Cardiac fibroblast (primary cell): ENCODE results near the gene PLAAT2.
"Not testable (repeated sequence)": the region's sequence is repeated elsewhere in the genome, so short reads cannot be mapped to it uniquely, and the experiment has no call there.

Experiments
- DNase-seq, 2 donors: peaks; one replicate each; pipeline versions ENCODE4 v3.0.0 to v3.0.0-alpha.2; 2010; ENCODE audit warnings: low read depth in 2 of 2
- H3K4me3 ChIP-seq, 2 donors: replicated peaks in 1 of 2; 1 replicate in 1 of 2; 2 replicates in 1 of 2; pipeline ENCODE4 v1.5.1; 2011; ENCODE audit warnings: low read depth in 2 of 2, low read length in 2 of 2, mild to moderate bottlenecking in 2 of 2, moderate library complexity in 1 of 2
- CTCF ChIP-seq: IDR thresholded peaks from one replicate; pipeline ENCODE4 v1.5.1; 2011; ENCODE audit warnings: low read depth, mild to moderate bottlenecking, low read length, inconsistent platforms

The PLAAT2 gene

GRCh38 chr11:63592975-63593395 lies 29.8 kb upstream of the PLAAT2 start:
- peak; percentile 79 for TF ChIP-seq CTCF
- no peak overlapping the region for H3K4me3 ChIP-seq
- peak; percentile 56 for DNase-seq

- no peak for TF ChIP-seq CTCF
- no peak for DNase-seq
- no peak overlapping the region for H3K4me3 ChIP-seq
Observed at GRCh38 chr11:63590024-63590788, 27.0 kb upstream of the PLAAT2 start.

GRCh38 chr11:63589000-63589399 lies 25.8 kb upstream of the PLAAT2 start:
- no peak for DNase-seq

GRCh38 chr11:63586451-63587166 lies 23.4 kb upstream of the PLAAT2 start:
- TF ChIP-seq CTCF: no peak
- H3K4me3 ChIP-seq: no peak overlapping the region
- DNase-seq: no peak

More at GRCh38 chr11:63589000-63589399, 25.8 kb upstream of the PLAAT2 start:
- TF ChIP-seq CTCF: no peak
- H3K4me3 ChIP-seq: no peak overlapping the region

GRCh38 chr11:63583357-63583677 lies 20.1 kb upstream of the PLAAT2 start:
- H3K4me3 ChIP-seq: no peak overlapping the region
- TF ChIP-seq CTCF: no peak
- peak in 1 of 2 donors; percentile 23 for DNase-seq

GRCh38 chr11:63581224-63581623 lies 18.0 kb upstream of the PLAAT2 start:
- not testable (repeated sequence) for DNase-seq, H3K4me3 ChIP-seq

GRCh38 chr11:63578882-63579281 lies 15.7 kb upstream of the PLAAT2 start:
- not testable (repeated sequence) for DNase-seq, H3K4me3 ChIP-seq
